CD4-positive, alpha-beta T cell treated with Interleukin-10 for 1 hour (primary cell): ENCODE data around the gene TRPV3.
"Not testable (repeated sequence)": the region's sequence is repeated elsewhere in the genome, so short reads cannot be mapped to it uniquely, and the experiment has no call there.

Experiments used
- DNase-seq: peaks from one replicate; pipeline ENCODE4 v3.0.0-alpha.2; 2020

The TRPV3 gene

DNA sequence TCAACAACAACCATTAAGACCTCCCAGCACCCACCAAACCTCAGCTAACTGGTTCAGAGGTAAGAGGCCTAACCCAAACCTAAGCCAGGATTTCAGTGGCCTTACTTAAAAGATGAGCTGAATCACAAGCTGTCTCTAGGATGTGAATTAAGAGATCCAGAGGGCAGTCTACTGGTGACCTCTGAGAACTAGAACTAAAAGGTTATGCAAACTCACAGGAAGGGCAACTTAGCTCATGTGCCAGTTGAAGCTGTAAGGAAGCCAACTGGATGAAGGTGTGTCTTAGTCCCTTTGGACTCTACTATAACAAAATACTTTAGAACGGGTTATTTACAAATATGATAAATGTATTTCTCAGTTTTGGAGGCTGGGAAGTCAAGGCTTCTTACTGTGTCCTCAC, 91.3 kb downstream of the TRPV3 start:
- not testable (repeated sequence) for DNase-seq
